PC-3 (cell line): ENCODE results near the gene ZFP62. TPM values are rescaled to one million over a fixed set of nuclear protein-coding genes. Genes with fewer than 3 reads are reported as not detected.

Source experiments
- ATAC-seq: fragments of 200-7000 bp; cut with Tn5 transposase; 2 replicates; pipeline ENCODE4 v1.9.1; 2020; ENCODE audit warnings: mild to moderate bottlenecking, moderate library complexity
- BruUV-seq: library from RNA; stranded (reverse); fragments of 400-500 nt; replicated peaks from 2 replicates; lab custom pipeline; 2021; lab: Mats Ljungman, UMichigan
- CTCF ChIA-PET: fragments of 300-600 bp; sonication (Branson Sonifier 250); formaldehyde crosslinking; loops from one replicate; lab custom pipeline; 2022; ENCODE audit warnings: antibody characterized with exemption; lab: Charles Lee
- POLR2A ChIA-PET: fragments of 300-600 bp; sonication (Branson Sonifier 250); formaldehyde crosslinking; loops from one replicate; lab custom pipeline; 2022; ENCODE audit warnings: antibody characterized with exemption; ENCODE audit not compliant: unreplicated experiment; lab: Charles Lee
- DNase-seq: peaks from one replicate; pipeline ENCODE4 v3.0.0-alpha.2; 2015
- H2AFZ ChIP-seq: fragments of 300-600 bp; sonication (generic); 2 replicates; pipeline ENCODE4 v1.6.0; 2016; ENCODE audit warnings: antibody characterized with exemption, low read length
- H3F3A ChIP-seq: fragments of 300-600 bp; sonication (generic); one replicate; pipeline ENCODE4 v1.6.0; 2017; ENCODE audit warnings: antibody characterized with exemption, low read length, control low read depth, mild to moderate bottlenecking; ENCODE audit not compliant: unreplicated experiment
- H3K27ac ChIP-seq: fragments of 300-600 bp; sonication (generic); 2 replicates; pipeline ENCODE4 v1.5.1; 2016; ENCODE audit warnings: mild to moderate bottlenecking, low read length
- H3K27me3 ChIP-seq: fragments of 300-600 bp; sonication (generic); 2 replicates; pipeline ENCODE4 v1.6.1; 2016; ENCODE audit warnings: low read length, mixed read lengths
- H3K36me3 ChIP-seq: fragments of 300-600 bp; sonication (generic); 2 replicates; pipeline ENCODE4 v1.6.1; 2016; ENCODE audit warnings: low read depth, mixed run types, low read length, mixed read lengths
- H3K4me1 ChIP-seq: fragments of 300-600 bp; sonication (generic); 2 replicates; pipeline ENCODE4 v1.5.1; 2016; ENCODE audit warnings: low read length; ENCODE audit not compliant: insufficient read depth
- H3K4me2 ChIP-seq: fragments of 300-600 bp; sonication (generic); 2 replicates; pipeline ENCODE4 v1.6.0; 2016; ENCODE audit warnings: low read length
- H3K4me3 ChIP-seq: fragments of 300-600 bp; sonication (generic); 2 replicates; pipeline ENCODE4 v1.5.1; 2016; ENCODE audit warnings: mild to moderate bottlenecking, low read length, mixed read lengths
- H3K79me2 ChIP-seq: fragments of 300-600 bp; sonication (generic); 2 replicates; pipeline ENCODE4 v1.6.1; 2017; ENCODE audit warnings: low read length, mixed read lengths
- H3K9ac ChIP-seq: fragments of 300-600 bp; sonication (generic); 2 replicates; pipeline ENCODE4 v1.6.0; 2016; ENCODE audit warnings: mild to moderate bottlenecking, low read length
- H3K9me2 ChIP-seq: fragments of 300-600 bp; sonication (generic); replicated peaks from 2 replicates; pipeline ENCODE4 v1.6.1; 2016; ENCODE audit warnings: mixed run types, low read length, mixed read lengths
- H3K9me3 ChIP-seq: fragments of 300-600 bp; sonication (generic); 2 replicates; pipeline ENCODE4 v1.6.1; 2016; ENCODE audit warnings: low read length, mixed read lengths
- H4K20me1 ChIP-seq: fragments of 300-600 bp; sonication (generic); 2 replicates; pipeline ENCODE4 v1.6.1; 2016; ENCODE audit warnings: low read length, mixed read lengths
- EZH2 ChIP-seq: fragments of 300-600 bp; sonication (generic); IDR thresholded peaks from one replicate; pipeline ENCODE4 v1.6.1; 2017; ENCODE audit warnings: antibody characterized with exemption, mild to moderate bottlenecking, low read length; ENCODE audit not compliant: unreplicated experiment
- EZH2phosphoT487 ChIP-seq: fragments of 300-600 bp; sonication (generic); IDR thresholded peaks from 2 replicates; pipeline ENCODE4 v1.6.1; 2018; ENCODE audit warnings: mild to moderate bottlenecking, antibody characterized with exemption, low read length, borderline replicate concordance
- intact Hi-C: fragments of 100-400 bp; cut with micrococcal nuclease; formaldehyde crosslinking; loops from 2 replicates; pipeline ENCODE4 v1.9.0; 2023
- total RNA-seq: library from RNA; depleted of rRNA; stranded (reverse); fragments of >200 nt; gene quantifications from 2 replicates; pipeline ENCODE4 v1.2.3, GENCODE V29; 2014
- TF ChIP-seq, protein P1 (sequence below): fragments of 300-600 bp; sonication (generic); conservative IDR thresholded peaks from 2 replicates; pipeline ENCODE4 v1.5.1; 2017; ENCODE audit warnings: antibody characterized with exemption, low read depth, mild to moderate bottlenecking, low read length

Gene ZFP62
- total RNA-seq, 1 experiment from 2014 or later, result 24.3 TPM

DNA sequence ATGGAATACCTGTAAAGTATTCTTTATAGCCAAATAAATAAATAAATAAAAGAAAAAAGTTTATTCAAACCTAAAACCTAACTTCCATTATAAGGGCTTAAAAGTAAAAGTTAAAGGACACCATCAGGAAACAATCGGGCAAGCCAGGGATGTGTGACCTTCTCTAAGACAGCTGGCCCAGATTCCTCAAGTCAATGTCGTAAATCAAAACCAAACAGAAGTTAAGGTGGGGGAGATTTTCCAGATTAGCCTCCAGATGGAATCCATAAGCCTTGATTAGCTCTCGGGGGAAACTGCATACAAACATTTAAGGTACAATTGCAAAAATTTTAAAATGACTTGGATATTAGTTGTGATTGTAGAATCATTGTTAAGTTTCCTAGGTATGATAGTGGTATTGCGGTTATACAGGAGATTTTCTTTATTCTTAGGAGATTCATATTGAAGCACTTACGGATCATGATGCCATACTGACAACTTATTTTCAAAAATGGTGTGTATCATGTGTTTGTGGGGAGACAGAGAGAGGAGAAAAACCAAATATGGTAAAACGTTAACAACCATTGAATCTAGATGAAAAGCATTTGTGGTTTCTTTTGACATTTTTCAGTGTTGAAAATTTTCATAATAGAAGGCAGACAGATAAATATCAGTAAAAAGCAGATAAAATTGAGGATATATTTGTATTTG is 37.0 kb downstream of the ZFP62 start:
- H3K4me1 ChIP-seq, result peaks cover 17% of the 10 kb centered on the region
- H3F3A ChIP-seq, result peaks cover 5% of the 10 kb centered on the region
- H3K9me2 ChIP-seq, result no peaks in the 10 kb centered on the region
- H3K9ac ChIP-seq, result no peak overlapping the region
- intact Hi-C loops, result no loop called here
- H3K4me2 ChIP-seq, result no peak overlapping the region
- no peak overlapping the region for H3K27ac ChIP-seq
- H3K79me2 ChIP-seq, result no peaks in the 10 kb centered on the region
- H4K20me1 ChIP-seq, result no peaks in the 10 kb centered on the region
- no peak overlapping the region for H3K4me3 ChIP-seq
- TF ChIP-seq, protein P1, sequence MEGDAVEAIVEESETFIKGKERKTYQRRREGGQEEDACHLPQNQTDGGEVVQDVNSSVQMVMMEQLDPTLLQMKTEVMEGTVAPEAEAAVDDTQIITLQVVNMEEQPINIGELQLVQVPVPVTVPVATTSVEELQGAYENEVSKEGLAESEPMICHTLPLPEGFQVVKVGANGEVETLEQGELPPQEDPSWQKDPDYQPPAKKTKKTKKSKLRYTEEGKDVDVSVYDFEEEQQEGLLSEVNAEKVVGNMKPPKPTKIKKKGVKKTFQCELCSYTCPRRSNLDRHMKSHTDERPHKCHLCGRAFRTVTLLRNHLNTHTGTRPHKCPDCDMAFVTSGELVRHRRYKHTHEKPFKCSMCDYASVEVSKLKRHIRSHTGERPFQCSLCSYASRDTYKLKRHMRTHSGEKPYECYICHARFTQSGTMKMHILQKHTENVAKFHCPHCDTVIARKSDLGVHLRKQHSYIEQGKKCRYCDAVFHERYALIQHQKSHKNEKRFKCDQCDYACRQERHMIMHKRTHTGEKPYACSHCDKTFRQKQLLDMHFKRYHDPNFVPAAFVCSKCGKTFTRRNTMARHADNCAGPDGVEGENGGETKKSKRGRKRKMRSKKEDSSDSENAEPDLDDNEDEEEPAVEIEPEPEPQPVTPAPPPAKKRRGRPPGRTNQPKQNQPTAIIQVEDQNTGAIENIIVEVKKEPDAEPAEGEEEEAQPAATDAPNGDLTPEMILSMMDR, result no peak
- no peak for TF ChIP-seq EZH2
- TF ChIP-seq EZH2phosphoT487, result no peak
- no peak for DNase-seq
- H3K9me3 ChIP-seq, result no peaks in the 10 kb centered on the region
- ATAC-seq, result no peak
- no peaks in the 10 kb centered on the region for H3K36me3 ChIP-seq
- ChIA-PET CTCF (no interaction called here), POLR2A (no interaction called here)
- H2AFZ ChIP-seq, result no peak overlapping the region
- no peaks in the 10 kb centered on the region for H3K27me3 ChIP-seq
- no TSS peak for BruUV-seq

DNA sequence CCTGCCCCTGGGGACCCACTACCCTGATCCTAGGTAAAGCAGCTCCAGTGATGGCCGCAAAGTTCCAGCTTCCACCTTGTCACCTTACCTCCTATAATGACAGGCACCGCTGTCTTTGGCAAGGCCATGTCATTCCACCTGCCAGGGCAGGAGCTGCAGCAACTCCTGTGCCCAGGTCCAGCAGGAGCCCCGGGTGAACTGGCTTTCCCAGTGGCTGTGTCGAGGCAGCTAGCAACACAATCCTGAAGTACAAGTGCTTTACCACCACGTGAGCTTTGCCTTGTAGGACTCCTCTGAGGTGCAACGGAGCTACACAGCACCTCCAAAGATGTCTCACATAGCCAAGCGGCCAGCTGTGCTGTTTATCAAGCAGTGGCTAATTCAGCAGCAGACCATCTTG is 37.7 kb downstream of the ZFP62 start:
- Histone ChIP-seq H3K9me3 (no peaks in the 10 kb centered on the region), H3K36me3 (no peaks in the 10 kb centered on the region), H2AFZ (no peak overlapping the region), H3K4me2 (no peak overlapping the region), H3K4me3 (no peak overlapping the region), H3K79me2 (no peaks in the 10 kb centered on the region), H3K9ac (no peak overlapping the region), H4K20me1 (no peaks in the 10 kb centered on the region), H3F3A (peaks cover 5% of the 10 kb centered on the region), H3K27ac (no peak overlapping the region), H3K4me1 (peaks cover 17% of the 10 kb centered on the region), H3K27me3 (no peaks in the 10 kb centered on the region), H3K9me2 (no peaks in the 10 kb centered on the region)
- no peak for TF ChIP-seq EZH2
- TF ChIP-seq, protein P1, result no peak
- TF ChIP-seq EZH2phosphoT487, result no peak
- POLR2A ChIA-PET, result no interaction called here
- CTCF ChIA-PET, result no interaction called here
- no TSS peak for BruUV-seq
- ATAC-seq (no peak), DNase-seq (no peak)
- intact Hi-C loops, result no loop called here

DNA sequence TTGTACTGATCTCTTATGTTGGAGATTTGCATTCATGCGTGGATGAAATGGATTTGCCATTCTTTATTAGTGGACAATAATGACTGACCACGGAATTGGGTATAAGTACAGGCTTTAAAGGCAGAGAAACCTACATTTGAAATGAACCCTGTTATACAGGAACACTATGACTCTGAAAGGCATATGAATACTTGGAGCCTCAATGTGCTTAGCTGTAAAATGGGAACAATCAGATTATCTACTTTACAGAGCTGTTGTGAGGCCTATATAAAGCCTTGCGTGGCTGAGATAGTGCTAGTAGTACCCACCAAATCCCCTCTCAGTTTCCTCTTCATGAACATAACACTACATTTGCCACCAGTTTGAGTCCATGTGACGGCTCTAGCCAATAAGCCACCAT is 39.5 kb downstream of the ZFP62 start:
- Histone ChIP-seq H3K9me3 (no peaks in the 10 kb centered on the region), H2AFZ (no peak overlapping the region), H4K20me1 (no peaks in the 10 kb centered on the region), H3K27me3 (no peaks in the 10 kb centered on the region), H3K9ac (no peak overlapping the region), H3F3A (peaks cover 3% of the 10 kb centered on the region), H3K9me2 (no peaks in the 10 kb centered on the region), H3K4me1 (peaks cover 13% of the 10 kb centered on the region), H3K4me3 (no peak overlapping the region), H3K27ac (no peak overlapping the region), H3K36me3 (no peaks in the 10 kb centered on the region), H3K4me2 (no peak overlapping the region), H3K79me2 (no peaks in the 10 kb centered on the region)
- no peak for ATAC-seq
- BruUV-seq, result no TSS peak
- DNase-seq, result no peak
- TF ChIP-seq EZH2 (no peak), EZH2phosphoT487 (no peak)
- TF ChIP-seq, protein P1, result no peak
- CTCF ChIA-PET, result no interaction called here
- intact Hi-C loops, result no loop called here
- POLR2A ChIA-PET, result no interaction called here
